OCI-LY1 (cell line): ENCODE data around the gene KRT8.

ENCODE experiments used
- CTCF ChIP-seq: fragments of 200-600 bp; sonication (generic), shearing (Covaris generic); IDR thresholded peaks from 2 replicates; pipeline ENCODE4 v1.5.1; 2017; ENCODE audit warnings: mild to moderate bottlenecking, antibody characterized with exemption, low read length, moderate library complexity, mixed read lengths
- EZH2 ChIP-seq: fragments of 200-600 bp; sonication (generic), shearing (Covaris generic); IDR thresholded peaks from 2 replicates; pipeline ENCODE4 v1.8.0; 2017; ENCODE audit warnings: borderline replicate concordance, mixed run types, mild to moderate bottlenecking, antibody characterized with exemption, low read length, moderate library complexity, mixed read lengths

GRCh38 chr12:52951640-52952039 is 46.8 kb upstream of the KRT8 start:
- TF ChIP-seq CTCF, result no peak
- TF ChIP-seq EZH2, result no peak
